GM23338 (cell line): ENCODE results near the gene CAPN8. TPM values are rescaled to one million over a fixed set of nuclear protein-coding genes. Genes with fewer than 3 reads are reported as not detected.

ENCODE experiments used
- CREB1 ChIP-seq: fragments of 250-450 bp; sonication (Bioruptor Pico); IDR thresholded peaks from 2 replicates; pipeline ENCODE4 v1.5.0; 2020; ENCODE audit warnings: low read depth, mild to moderate bottlenecking, moderate library complexity
- EZH2 ChIP-seq: fragments of 200-600 bp; sonication (generic); IDR thresholded peaks from one replicate; pipeline ENCODE4 v1.8.0; 2017; ENCODE audit warnings: antibody characterized with exemption, mild to moderate bottlenecking, low read depth; ENCODE audit not compliant: unreplicated experiment
- POLR2AphosphoS5 ChIP-seq: IDR thresholded peaks from 2 replicates; pipeline ENCODE4 v1.6.1; 2016; ENCODE audit warnings: antibody characterized with exemption, low read depth
- STAT1 ChIP-seq: IDR thresholded peaks from one replicate; pipeline ENCODE4 v1.6.1; 2016; ENCODE audit warnings: antibody characterized with exemption; ENCODE audit not compliant: unreplicated experiment
- ZNF331 ChIP-seq: fragments of 250-450 bp; sonication (Bioruptor Pico); IDR thresholded peaks from 2 replicates; pipeline ENCODE4 v1.5.0; 2020; ENCODE audit warnings: low read depth, mild to moderate bottlenecking, moderate library complexity
- polyA plus RNA-seq: library from polyadenylated mRNA; unstranded; fragments of >200 nt; fragmentation: Nextera tagmentation; extraction: Ambion mirVana; gene quantifications from 2 replicates; pipeline ENCODE4 v1.2.1, GENCODE V29; 2016
- total RNA-seq: library from RNA; depleted of rRNA; stranded (reverse); fragments of >200 nt; shearing (Covaris generic); gene quantifications from 2 replicates; pipeline ENCODE4 v1.2.3, GENCODE V29; 2014
- TF ChIP-seq, protein P1 (sequence below): fragments of 250-450 bp; sonication (Bioruptor Pico); IDR thresholded peaks from 2 replicates; pipeline ENCODE4 v1.5.0; 2020; ENCODE audit warnings: mild to moderate bottlenecking, moderate library complexity
- TF ChIP-seq, protein P2 (sequence below), 2 experiments: fragments of 200-600 bp in 1 of 2; sonication (generic) in 1 of 2; conservative IDR thresholded peaks; 2 replicates each; pipeline versions ENCODE4 v1.5.1 to v1.6.1; 2016 to 2017; ENCODE audit warnings: antibody characterized with exemption in 2 of 2, low read depth in 2 of 2, mild to moderate bottlenecking in 2 of 2, moderate library complexity in 1 of 2
- TF ChIP-seq, protein P3 (sequence below): IDR thresholded peaks from 2 replicates; pipeline ENCODE4 v1.6.1; 2016; ENCODE audit warnings: antibody characterized with exemption

Gene CAPN8
- total and polyA plus RNA-seq, 2 experiments from 2014 or later, result not detected

DNA sequence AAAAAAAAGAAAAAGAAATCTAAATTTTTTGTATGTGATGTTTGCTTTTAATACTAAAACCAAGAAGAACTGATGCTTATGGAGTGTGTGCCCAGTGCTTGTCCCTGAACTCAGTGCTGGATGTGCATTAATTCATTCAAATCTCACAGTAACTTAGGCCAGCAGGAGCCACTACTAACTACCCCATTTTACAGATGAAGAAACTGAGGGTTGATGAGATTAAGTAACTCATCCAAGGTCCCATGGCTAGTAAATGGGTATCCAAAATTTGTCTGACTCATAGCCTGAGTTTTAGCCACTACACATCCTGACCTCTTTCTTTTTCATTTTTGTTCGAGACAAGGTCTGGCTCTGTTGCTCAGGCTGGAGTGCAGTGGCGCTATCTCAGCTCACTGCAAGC is 144.4 kb downstream of the CAPN8 start (continued):
- TF ChIP-seq, protein P1, sequence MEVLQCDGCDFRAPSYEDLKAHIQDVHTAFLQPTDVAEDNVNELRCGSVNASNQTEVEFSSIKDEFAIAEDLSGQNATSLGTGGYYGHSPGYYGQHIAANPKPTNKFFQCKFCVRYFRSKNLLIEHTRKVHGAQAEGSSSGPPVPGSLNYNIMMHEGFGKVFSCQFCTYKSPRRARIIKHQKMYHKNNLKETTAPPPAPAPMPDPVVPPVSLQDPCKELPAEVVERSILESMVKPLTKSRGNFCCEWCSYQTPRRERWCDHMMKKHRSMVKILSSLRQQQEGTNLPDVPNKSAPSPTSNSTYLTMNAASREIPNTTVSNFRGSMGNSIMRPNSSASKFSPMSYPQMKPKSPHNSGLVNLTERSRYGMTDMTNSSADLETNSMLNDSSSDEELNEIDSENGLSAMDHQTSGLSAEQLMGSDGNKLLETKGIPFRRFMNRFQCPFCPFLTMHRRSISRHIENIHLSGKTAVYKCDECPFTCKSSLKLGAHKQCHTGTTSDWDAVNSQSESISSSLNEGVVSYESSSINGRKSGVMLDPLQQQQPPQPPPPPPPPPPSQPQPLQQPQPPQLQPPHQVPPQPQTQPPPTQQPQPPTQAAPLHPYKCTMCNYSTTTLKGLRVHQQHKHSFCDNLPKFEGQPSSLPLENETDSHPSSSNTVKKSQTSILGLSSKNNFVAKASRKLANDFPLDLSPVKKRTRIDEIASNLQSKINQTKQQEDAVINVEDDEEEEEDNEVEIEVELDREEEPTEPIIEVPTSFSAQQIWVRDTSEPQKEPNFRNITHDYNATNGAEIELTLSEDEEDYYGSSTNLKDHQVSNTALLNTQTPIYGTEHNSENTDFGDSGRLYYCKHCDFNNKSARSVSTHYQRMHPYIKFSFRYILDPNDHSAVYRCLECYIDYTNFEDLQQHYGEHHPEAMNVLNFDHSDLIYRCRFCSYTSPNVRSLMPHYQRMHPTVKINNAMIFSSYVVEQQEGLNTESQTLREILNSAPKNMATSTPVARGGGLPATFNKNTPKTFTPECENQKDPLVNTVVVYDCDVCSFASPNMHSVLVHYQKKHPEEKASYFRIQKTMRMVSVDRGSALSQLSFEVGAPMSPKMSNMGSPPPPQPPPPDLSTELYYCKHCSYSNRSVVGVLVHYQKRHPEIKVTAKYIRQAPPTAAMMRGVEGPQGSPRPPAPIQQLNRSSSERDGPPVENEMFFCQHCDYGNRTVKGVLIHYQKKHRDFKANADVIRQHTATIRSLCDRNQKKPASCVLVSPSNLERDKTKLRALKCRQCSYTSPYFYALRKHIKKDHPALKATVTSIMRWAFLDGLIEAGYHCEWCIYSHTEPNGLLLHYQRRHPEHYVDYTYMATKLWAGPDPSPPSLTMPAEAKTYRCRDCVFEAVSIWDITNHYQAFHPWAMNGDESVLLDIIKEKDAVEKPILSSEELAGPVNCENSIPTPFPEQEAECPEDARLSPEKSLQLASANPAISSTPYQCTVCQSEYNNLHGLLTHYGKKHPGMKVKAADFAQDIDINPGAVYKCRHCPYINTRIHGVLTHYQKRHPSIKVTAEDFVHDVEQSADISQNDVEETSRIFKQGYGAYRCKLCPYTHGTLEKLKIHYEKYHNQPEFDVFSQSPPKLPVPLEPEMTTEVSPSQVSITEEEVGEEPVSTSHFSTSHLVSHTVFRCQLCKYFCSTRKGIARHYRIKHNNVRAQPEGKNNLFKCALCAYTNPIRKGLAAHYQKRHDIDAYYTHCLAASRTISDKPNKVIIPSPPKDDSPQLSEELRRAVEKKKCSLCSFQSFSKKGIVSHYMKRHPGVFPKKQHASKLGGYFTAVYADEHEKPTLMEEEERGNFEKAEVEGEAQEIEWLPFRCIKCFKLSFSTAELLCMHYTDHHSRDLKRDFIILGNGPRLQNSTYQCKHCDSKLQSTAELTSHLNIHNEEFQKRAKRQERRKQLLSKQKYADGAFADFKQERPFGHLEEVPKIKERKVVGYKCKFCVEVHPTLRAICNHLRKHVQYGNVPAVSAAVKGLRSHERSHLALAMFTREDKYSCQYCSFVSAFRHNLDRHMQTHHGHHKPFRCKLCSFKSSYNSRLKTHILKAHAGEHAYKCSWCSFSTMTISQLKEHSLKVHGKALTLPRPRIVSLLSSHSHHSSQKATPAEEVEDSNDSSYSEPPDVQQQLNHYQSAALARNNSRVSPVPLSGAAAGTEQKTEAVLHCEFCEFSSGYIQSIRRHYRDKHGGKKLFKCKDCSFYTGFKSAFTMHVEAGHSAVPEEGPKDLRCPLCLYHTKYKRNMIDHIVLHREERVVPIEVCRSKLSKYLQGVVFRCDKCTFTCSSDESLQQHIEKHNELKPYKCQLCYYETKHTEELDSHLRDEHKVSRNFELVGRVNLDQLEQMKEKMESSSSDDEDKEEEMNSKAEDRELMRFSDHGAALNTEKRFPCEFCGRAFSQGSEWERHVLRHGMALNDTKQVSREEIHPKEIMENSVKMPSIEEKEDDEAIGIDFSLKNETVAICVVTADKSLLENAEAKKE (CRISPR knock-in tag), result no peak
- no peak for TF ChIP-seq ZNF331 (CRISPR knock-in tag)
- TF ChIP-seq, protein P2, sequence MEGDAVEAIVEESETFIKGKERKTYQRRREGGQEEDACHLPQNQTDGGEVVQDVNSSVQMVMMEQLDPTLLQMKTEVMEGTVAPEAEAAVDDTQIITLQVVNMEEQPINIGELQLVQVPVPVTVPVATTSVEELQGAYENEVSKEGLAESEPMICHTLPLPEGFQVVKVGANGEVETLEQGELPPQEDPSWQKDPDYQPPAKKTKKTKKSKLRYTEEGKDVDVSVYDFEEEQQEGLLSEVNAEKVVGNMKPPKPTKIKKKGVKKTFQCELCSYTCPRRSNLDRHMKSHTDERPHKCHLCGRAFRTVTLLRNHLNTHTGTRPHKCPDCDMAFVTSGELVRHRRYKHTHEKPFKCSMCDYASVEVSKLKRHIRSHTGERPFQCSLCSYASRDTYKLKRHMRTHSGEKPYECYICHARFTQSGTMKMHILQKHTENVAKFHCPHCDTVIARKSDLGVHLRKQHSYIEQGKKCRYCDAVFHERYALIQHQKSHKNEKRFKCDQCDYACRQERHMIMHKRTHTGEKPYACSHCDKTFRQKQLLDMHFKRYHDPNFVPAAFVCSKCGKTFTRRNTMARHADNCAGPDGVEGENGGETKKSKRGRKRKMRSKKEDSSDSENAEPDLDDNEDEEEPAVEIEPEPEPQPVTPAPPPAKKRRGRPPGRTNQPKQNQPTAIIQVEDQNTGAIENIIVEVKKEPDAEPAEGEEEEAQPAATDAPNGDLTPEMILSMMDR (conservative IDR thresholded peaks at IDR 0.05; ENCODE audit: low read depth in 2 of 2), result no peak
- no peak for TF ChIP-seq STAT1
- TF ChIP-seq EZH2, result no peak
- no peak for TF ChIP-seq POLR2AphosphoS5
- no peak for TF ChIP-seq CREB1 (CRISPR knock-in tag)
- TF ChIP-seq, protein P3, sequence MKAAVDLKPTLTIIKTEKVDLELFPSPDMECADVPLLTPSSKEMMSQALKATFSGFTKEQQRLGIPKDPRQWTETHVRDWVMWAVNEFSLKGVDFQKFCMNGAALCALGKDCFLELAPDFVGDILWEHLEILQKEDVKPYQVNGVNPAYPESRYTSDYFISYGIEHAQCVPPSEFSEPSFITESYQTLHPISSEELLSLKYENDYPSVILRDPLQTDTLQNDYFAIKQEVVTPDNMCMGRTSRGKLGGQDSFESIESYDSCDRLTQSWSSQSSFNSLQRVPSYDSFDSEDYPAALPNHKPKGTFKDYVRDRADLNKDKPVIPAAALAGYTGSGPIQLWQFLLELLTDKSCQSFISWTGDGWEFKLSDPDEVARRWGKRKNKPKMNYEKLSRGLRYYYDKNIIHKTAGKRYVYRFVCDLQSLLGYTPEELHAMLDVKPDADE, result no peak
